CD4-positive, CD25-positive, alpha-beta regulatory T cell (primary cell): Measurements from ENCODE around the gene COL4A6. TPM values are rescaled to one million over a fixed set of nuclear protein-coding genes. Genes with fewer than 3 reads are reported as not detected.

Experiments used
- ATAC-seq, 2 donors: fragments of 150-1000 bp; cut with Tn5 transposase; one replicate each; pipeline ENCODE4 v1.10.0; 2021; ENCODE audit warnings: low read depth in 2 of 2, moderate number of reproducible peaks in 2 of 2, moderate library complexity in 1 of 2
- DNase-seq, 3 donors: peaks; one replicate each; pipeline versions ENCODE4 v3.0.0 to v3.0.0-alpha.2; 2012 to 2022; ENCODE audit warnings: mixed read lengths in 1 of 3
- H3K27ac ChIP-seq: one replicate; pipeline ENCODE4 v1.7.0; 2013; ENCODE audit warnings: mild to moderate bottlenecking, low read length; ENCODE audit not compliant: insufficient read depth, poor library complexity, severe bottlenecking
- H3K27me3 ChIP-seq: one replicate; pipeline ENCODE4 v1.7.0; 2013; ENCODE audit warnings: low read length; ENCODE audit not compliant: control insufficient read depth, insufficient read depth
- H3K36me3 ChIP-seq: one replicate; pipeline ENCODE4 v1.7.0; 2013; ENCODE audit warnings: mild to moderate bottlenecking, low read length, moderate library complexity; ENCODE audit not compliant: control insufficient read depth, insufficient read depth
- H3K4me1 ChIP-seq: 2 replicates; pipeline ENCODE4 v1.7.0; 2013; ENCODE audit warnings: mild to moderate bottlenecking, low read length; ENCODE audit not compliant: insufficient read depth, control insufficient read depth, poor library complexity, severe bottlenecking
- H3K4me3 ChIP-seq: one replicate; pipeline ENCODE4 v1.7.0; 2013; ENCODE audit warnings: low read depth, mild to moderate bottlenecking, low read length, moderate library complexity
- H3K9me3 ChIP-seq, 2 experiments: 1 replicate in 1 of 2; 2 replicates in 1 of 2; pipeline ENCODE4 v1.7.0; 2013; ENCODE audit warnings: low read length in 2 of 2, mild to moderate bottlenecking in 1 of 2, moderate library complexity in 1 of 2; ENCODE audit not compliant: control insufficient read depth in 2 of 2
- H3K27ac Mint-ChIP-seq, 3 donors: one replicate each; pipeline ENCODE4 v1.8.0; 2020 to 2022; ENCODE audit warnings: mild to moderate bottlenecking in 3 of 3, mixed read lengths in 3 of 3, moderate library complexity in 2 of 3
- H3K27me3 Mint-ChIP-seq: one replicate; pipeline ENCODE4 v1.8.0; 2022; ENCODE audit warnings: mild to moderate bottlenecking, mixed read lengths
- H3K36me3 Mint-ChIP-seq: one replicate; pipeline ENCODE4 v1.8.0; 2020; ENCODE audit warnings: mixed read lengths
- H3K4me1 Mint-ChIP-seq, 4 donors: one replicate each; pipeline ENCODE4 v1.8.0; 2020 to 2022; ENCODE audit warnings: mixed read lengths in 4 of 4, mild to moderate bottlenecking in 1 of 4
- H3K4me3 Mint-ChIP-seq, 4 donors: one replicate each; pipeline ENCODE4 v1.8.0; 2020 to 2022; ENCODE audit warnings: mild to moderate bottlenecking in 4 of 4, mixed read lengths in 4 of 4, moderate library complexity in 3 of 4
- H3K9me3 Mint-ChIP-seq, 7 donors: one replicate each; pipeline ENCODE4 v1.8.0; 2020 to 2022; ENCODE audit warnings: mixed read lengths in 7 of 7, mild to moderate bottlenecking in 3 of 7, moderate library complexity in 2 of 7
- polyA plus RNA-seq, 4 donors: library from polyadenylated mRNA; unstranded; fragments of 300-500 nt; fragmentation: Illumina TruSeq; gene quantifications; one replicate each; pipeline ENCODE4 v1.2.3, GENCODE V29; 2021
- total RNA-seq: library from RNA; stranded (reverse); gene quantifications from one replicate; pipeline ENCODE4 v1.2.3, GENCODE V29; 2022

The COL4A6 gene
- total and polyA plus RNA-seq, 5 donors from 2014 or later: not detected

DNA sequence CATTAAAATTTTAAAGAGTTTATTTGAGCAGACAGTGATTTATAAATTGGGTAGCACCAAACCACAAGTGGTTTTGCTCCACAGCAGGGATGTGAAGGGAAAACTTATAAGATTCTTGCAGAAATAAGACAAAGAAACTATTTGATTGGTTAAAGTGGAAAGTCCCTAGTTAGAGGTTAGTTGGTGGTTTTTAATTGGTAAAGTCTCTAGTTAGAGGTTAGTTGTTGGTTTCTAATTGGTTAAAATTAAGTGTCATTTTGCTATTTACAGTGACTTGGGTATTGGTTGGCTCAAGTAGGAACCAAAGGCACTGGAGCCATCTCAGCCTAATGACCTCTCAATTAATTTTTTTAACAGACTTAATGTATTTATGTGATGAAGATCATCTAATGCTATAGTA is 323.7 kb downstream of the COL4A6 start:
- Mint-ChIP-seq H3K4me3 (no peak overlapping the region), H3K4me1 (peaks cover 0 to 7% (median 0%) of the 10 kb centered on the region in 4 donors), H3K27me3 (no peaks in the 10 kb centered on the region), H3K36me3 (no peaks in the 10 kb centered on the region), H3K27ac (no peak overlapping the region), H3K9me3 (no peaks in the 10 kb centered on the region)
- Histone ChIP-seq H3K4me3 (no peak overlapping the region), H3K27ac (no peak overlapping the region), H3K9me3 (no peaks in the 10 kb centered on the region), H3K4me1 (no peaks in the 10 kb centered on the region), H3K27me3 (no peaks in the 10 kb centered on the region), H3K36me3 (no peaks in the 10 kb centered on the region)
- ATAC-seq (no peak), DNase-seq (no peak)

Other genes starting within 250 kb of the COL4A6 start
- gene COL4A5, start 1.4 kb upstream of the COL4A6 start, total RNA-seq: not detected
- under 1 TPM in 1 of 4 donors, not detected in 3; 0.02 TPM for gene COL4A5, start 1.4 kb upstream of the COL4A6 start, polyA plus RNA-seq